Hepatocyte (in vitro differentiated cells): Measurements from ENCODE around the gene ZBTB7C.

Experiments used
- EZH2 ChIP-seq: fragments of 200-600 bp; sonication (generic); IDR thresholded peaks from 2 replicates; pipeline ENCODE4 v1.6.1; 2016; ENCODE audit warnings: antibody characterized with exemption, mild to moderate bottlenecking, borderline replicate concordance
- TF ChIP-seq, protein P1 (sequence below): fragments of 200-600 bp; sonication (generic); IDR thresholded peaks from 2 replicates; pipeline ENCODE4 v1.5.1; 2016; ENCODE audit warnings: antibody characterized with exemption, mild to moderate bottlenecking; ENCODE audit not compliant: poor library complexity

DNA sequence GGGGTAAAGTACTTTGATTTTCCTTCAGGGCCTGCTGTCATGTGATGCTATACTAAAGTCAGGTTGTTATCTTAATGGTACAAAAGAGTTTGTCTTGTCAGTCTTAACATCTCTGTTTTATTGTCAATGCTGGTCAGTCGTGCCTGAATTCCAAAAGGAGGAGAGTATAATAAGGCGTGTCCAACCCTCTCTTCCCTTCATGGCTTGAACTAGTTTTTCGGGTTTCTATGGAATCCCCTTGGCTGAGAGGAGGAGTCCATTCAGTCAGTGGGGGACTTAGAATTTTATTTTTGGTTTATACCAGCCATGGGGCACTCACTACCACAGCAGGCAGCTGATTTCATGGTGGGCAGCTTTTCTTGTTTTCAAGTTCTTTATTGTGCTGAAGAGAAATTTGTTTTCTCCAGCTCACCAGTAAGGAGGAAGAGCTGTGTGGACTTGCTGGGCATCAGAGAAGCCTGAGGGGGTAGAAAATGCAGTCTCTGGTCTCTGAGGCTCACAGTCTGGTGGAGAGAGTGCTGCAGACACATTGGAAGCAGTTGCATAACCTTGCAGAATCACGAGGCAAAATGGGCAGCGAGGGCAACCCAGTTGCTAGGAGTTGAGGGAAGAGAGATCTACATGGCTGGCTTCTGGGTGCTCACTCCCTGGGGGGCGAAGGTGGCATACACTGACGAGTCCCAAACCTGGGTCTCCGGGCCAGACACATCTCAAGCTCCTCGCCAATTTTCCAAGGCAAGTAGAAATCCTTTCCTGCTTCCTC lies 193.1 kb downstream of the ZBTB7C start:
- TF ChIP-seq, protein P1, sequence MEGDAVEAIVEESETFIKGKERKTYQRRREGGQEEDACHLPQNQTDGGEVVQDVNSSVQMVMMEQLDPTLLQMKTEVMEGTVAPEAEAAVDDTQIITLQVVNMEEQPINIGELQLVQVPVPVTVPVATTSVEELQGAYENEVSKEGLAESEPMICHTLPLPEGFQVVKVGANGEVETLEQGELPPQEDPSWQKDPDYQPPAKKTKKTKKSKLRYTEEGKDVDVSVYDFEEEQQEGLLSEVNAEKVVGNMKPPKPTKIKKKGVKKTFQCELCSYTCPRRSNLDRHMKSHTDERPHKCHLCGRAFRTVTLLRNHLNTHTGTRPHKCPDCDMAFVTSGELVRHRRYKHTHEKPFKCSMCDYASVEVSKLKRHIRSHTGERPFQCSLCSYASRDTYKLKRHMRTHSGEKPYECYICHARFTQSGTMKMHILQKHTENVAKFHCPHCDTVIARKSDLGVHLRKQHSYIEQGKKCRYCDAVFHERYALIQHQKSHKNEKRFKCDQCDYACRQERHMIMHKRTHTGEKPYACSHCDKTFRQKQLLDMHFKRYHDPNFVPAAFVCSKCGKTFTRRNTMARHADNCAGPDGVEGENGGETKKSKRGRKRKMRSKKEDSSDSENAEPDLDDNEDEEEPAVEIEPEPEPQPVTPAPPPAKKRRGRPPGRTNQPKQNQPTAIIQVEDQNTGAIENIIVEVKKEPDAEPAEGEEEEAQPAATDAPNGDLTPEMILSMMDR: no peak
- TF ChIP-seq EZH2: no peak
